HCT116 (cell line): ENCODE results near the gene UBE3D. TPM values are rescaled to one million over a fixed set of nuclear protein-coding genes. Genes with fewer than 3 reads are reported as not detected.

Experiments used
- ATAC-seq: fragments of 200-7000 bp; cut with Tn5 transposase; 2 replicates; pipeline ENCODE4 v1.9.1; 2020; ENCODE audit warnings: mild to moderate bottlenecking, moderate library complexity
- BruUV-seq: library from RNA; stranded (reverse); fragments of 400-500 nt; replicated peaks from 2 replicates; lab custom pipeline; 2021; lab: Mats Ljungman, UMichigan
- CTCF ChIA-PET: fragments of 300-600 bp; sonication (Branson Sonifier 250); formaldehyde crosslinking; loops from one replicate; lab custom pipeline; 2021; ENCODE audit warnings: antibody characterized with exemption; lab: Charles Lee
- POLR2A ChIA-PET: fragments of 300-600, 350-600 bp; sonication (Branson Sonifier 250); formaldehyde crosslinking; loops from one replicate; lab custom pipeline; 2021; ENCODE audit warnings: antibody characterized with exemption; lab: Charles Lee
- RAD21 ChIA-PET, 2 experiments: fragments of 300-600 bp; sonication (Branson Sonifier 250); formaldehyde crosslinking; loops; one replicate each; lab custom pipeline; 2023; ENCODE audit warnings: low total read pairs in 2 of 2; ENCODE audit not compliant: uncharacterized antibody in 2 of 2, unreplicated experiment in 2 of 2, low non-redundant PET in 1 of 2; lab: Charles Lee
- DNase-seq: peaks from one replicate; pipeline ENCODE4 v3.0.0-alpha.2; 2010; ENCODE audit warnings: low read depth, low spot score
- H2AFZ ChIP-seq: fragments of 200-600 bp; shearing (Covaris generic), sonication (generic); 2 replicates; pipeline ENCODE4 v1.6.1; 2017; ENCODE audit warnings: low read depth, mixed run types, mixed read lengths, antibody characterized with exemption, low read length; ENCODE audit not compliant: poor library complexity, severe bottlenecking
- H3K27ac ChIP-seq: 2 replicates; pipeline ENCODE4 v1.5.1; 2012; ENCODE audit warnings: low read depth, low read length
- H3K27me3 ChIP-seq: fragments of 200-600 bp; sonication (generic); 2 replicates; pipeline ENCODE4 v1.6.1; 2016; ENCODE audit warnings: mixed run types, low read length, mixed read lengths; ENCODE audit not compliant: insufficient read depth
- H3K36me3 ChIP-seq, 2 experiments: fragments of 200-500 bp in 1 of 2; fragments of 200-600 bp in 1 of 2; sonication (Bioruptor generic) in 1 of 2; sonication (generic) in 1 of 2; 2 replicates each; pipeline versions ENCODE4 v1.5.1 to v1.6.1; 2014 to 2016; ENCODE audit warnings: low read length in 2 of 2, inconsistent platforms in 1 of 2, mixed read lengths in 1 of 2, mixed run types in 1 of 2; ENCODE audit not compliant: insufficient read depth in 2 of 2, control insufficient read depth in 1 of 2
- H3K4me1 ChIP-seq, 2 experiments: fragments of 200-600 bp in 1 of 2; sonication (generic) in 1 of 2; 2 replicates each; pipeline versions ENCODE4 v1.5.1 to v1.6.1; 2012 to 2017; ENCODE audit warnings: low read length in 2 of 2, inconsistent platforms in 1 of 2, mild to moderate bottlenecking in 1 of 2, mixed read lengths in 1 of 2, mixed run types in 1 of 2, moderate library complexity in 1 of 2; ENCODE audit not compliant: insufficient read depth in 2 of 2, control insufficient read depth in 1 of 2
- H3K4me2 ChIP-seq: fragments of 200-600 bp; sonication (generic); 2 replicates; pipeline ENCODE4 v1.6.1; 2017; ENCODE audit warnings: mixed run types, low read length, mixed read lengths
- H3K4me3 ChIP-seq, 2 experiments: fragments of 200-600 bp in 1 of 2; sonication (generic) in 1 of 2; replicated peaks in 1 of 2; 2 replicates each; pipeline ENCODE4 v1.5.1; 2011 to 2016; ENCODE audit warnings: low read length in 2 of 2, control low read depth in 1 of 2, low read depth in 1 of 2, mild to moderate bottlenecking in 1 of 2, mixed read lengths in 1 of 2, mixed run types in 1 of 2
- H3K79me2 ChIP-seq: fragments of 200-600 bp; sonication (generic); 2 replicates; pipeline ENCODE4 v1.6.1; 2017; ENCODE audit warnings: mild to moderate bottlenecking, mixed run types, low read length, moderate library complexity, mixed read lengths; ENCODE audit not compliant: insufficient read depth
- H3K9ac ChIP-seq: fragments of 200-600 bp; sonication (generic); 2 replicates; pipeline ENCODE4 v1.6.1; 2016; ENCODE audit warnings: low read length, mixed read lengths
- H3K9me2 ChIP-seq: fragments of 200-600 bp; sonication (generic), shearing (Covaris generic); 2 replicates; pipeline ENCODE4 v1.6.1; 2017; ENCODE audit warnings: mixed run types, mild to moderate bottlenecking, moderate library complexity; ENCODE audit not compliant: insufficient read depth
- H3K9me3 ChIP-seq, 2 experiments: fragments of 200-500 bp in 1 of 2; fragments of 200-600 bp in 1 of 2; sonication (Bioruptor generic) in 1 of 2; sonication (generic) in 1 of 2; 2 replicates each; pipeline ENCODE4 v1.6.1; 2014 to 2017; ENCODE audit warnings: low read length in 2 of 2, mixed read lengths in 2 of 2, inconsistent platforms in 1 of 2, low read depth in 1 of 2, mild to moderate bottlenecking in 1 of 2, mixed run types in 1 of 2, moderate library complexity in 1 of 2; ENCODE audit not compliant: control insufficient read depth in 1 of 2, insufficient read depth in 1 of 2
- H4K20me1 ChIP-seq: fragments of 200-600 bp; sonication (generic), shearing (Covaris generic); 2 replicates; pipeline ENCODE4 v1.6.1; 2017; ENCODE audit warnings: mixed run types, mild to moderate bottlenecking, moderate library complexity; ENCODE audit not compliant: insufficient read depth
- ATF3 ChIP-seq: IDR thresholded peaks from 2 replicates; pipeline ENCODE4 v1.6.1; 2012
- CBX3 ChIP-seq: IDR thresholded peaks from 2 replicates; pipeline ENCODE4 v1.6.1; 2012; ENCODE audit warnings: low read depth
- CEBPB ChIP-seq: IDR thresholded peaks from 2 replicates; pipeline ENCODE4 v1.6.1; 2012; ENCODE audit warnings: low read depth
- CTCF ChIP-seq, 3 experiments: fragments of 200-600 bp in 1 of 3; sonication (generic) in 1 of 3; IDR thresholded peaks in 2 of 3; conservative IDR thresholded peaks in 1 of 3; 2 replicates each; pipeline ENCODE4 v1.5.1; 2012 to 2017; ENCODE audit warnings: low read depth in 2 of 3, low read length in 2 of 3, antibody characterized with exemption in 1 of 3, borderline replicate concordance in 1 of 3, control low read depth in 1 of 3, mild to moderate bottlenecking in 1 of 3, mixed read lengths in 1 of 3, mixed run types in 1 of 3, moderate library complexity in 1 of 3; ENCODE audit not compliant: insufficient read depth in 1 of 3
- EGR1 ChIP-seq: IDR thresholded peaks from 2 replicates; pipeline ENCODE4 v1.6.1; 2012; ENCODE audit warnings: low read depth
- ELF1 ChIP-seq: IDR thresholded peaks from 2 replicates; pipeline ENCODE4 v1.6.1; 2012; ENCODE audit warnings: low read depth, borderline replicate concordance
- EZH2 ChIP-seq: fragments of 200-600 bp; sonication (generic); IDR thresholded peaks from 2 replicates; pipeline ENCODE4 v1.6.1; 2017; ENCODE audit warnings: antibody characterized with exemption, mixed run types
- EZH2phosphoT487 ChIP-seq: fragments of 200-600 bp; IDR thresholded peaks from 2 replicates; pipeline ENCODE4 v1.6.1; 2018; ENCODE audit warnings: antibody characterized with exemption, borderline replicate concordance
- FOSL1 ChIP-seq: IDR thresholded peaks from 2 replicates; pipeline ENCODE4 v1.6.1; 2012; ENCODE audit warnings: low read depth
- MAX ChIP-seq: IDR thresholded peaks from 2 replicates; pipeline ENCODE4 v1.6.1; 2012
- POLR2A ChIP-seq: IDR thresholded peaks from 2 replicates; pipeline ENCODE4 v1.7.0; 2011; ENCODE audit warnings: borderline replicate concordance; ENCODE audit not compliant: insufficient read depth, insufficient read length; ENCODE audit errors: extremely low read depth
- POLR2AphosphoS5 ChIP-seq: IDR thresholded peaks from 2 replicates; pipeline ENCODE4 v1.6.1; 2011; ENCODE audit warnings: mild to moderate bottlenecking, low read depth, low read length, moderate library complexity
- RAD21 ChIP-seq: IDR thresholded peaks from 2 replicates; pipeline ENCODE4 v1.6.1; 2012; ENCODE audit warnings: low read depth, mild to moderate bottlenecking
- REST ChIP-seq: IDR thresholded peaks from 2 replicates; pipeline ENCODE4 v1.6.1; 2012; ENCODE audit warnings: low read depth
- SP1 ChIP-seq: IDR thresholded peaks from 2 replicates; pipeline ENCODE4 v1.6.1; 2012; ENCODE audit warnings: low read depth
- TCF7L2 ChIP-seq: IDR thresholded peaks from 2 replicates; pipeline ENCODE4 v1.7.0; 2011; ENCODE audit warnings: borderline replicate concordance, inconsistent platforms; ENCODE audit not compliant: insufficient read depth, insufficient read length; ENCODE audit errors: extremely low read depth
- YY1 ChIP-seq: IDR thresholded peaks from 2 replicates; pipeline ENCODE4 v1.6.1; 2011; ENCODE audit warnings: low read length, low read depth, moderate library complexity, mild to moderate bottlenecking; ENCODE audit not compliant: insufficient replicate concordance; ENCODE audit errors: extremely low read depth
- ZBTB33 ChIP-seq: IDR thresholded peaks from 2 replicates; pipeline ENCODE4 v1.6.1; 2011; ENCODE audit warnings: mild to moderate bottlenecking, low read length, moderate library complexity; ENCODE audit not compliant: insufficient replicate concordance; ENCODE audit errors: extremely low read depth
- ZFX ChIP-seq: fragments of 450-650 bp; IDR thresholded peaks from 2 replicates; pipeline ENCODE4 v1.6.1; 2017
- ZNF274 ChIP-seq: fragments of 200-500 bp; sonication (Bioruptor generic); IDR thresholded peaks from 2 replicates; pipeline ENCODE4 v1.6.1; 2014; ENCODE audit warnings: mild to moderate bottlenecking, low read depth, low read length, inconsistent platforms
- intact Hi-C: fragments of 100-400 bp; cut with micrococcal nuclease; formaldehyde crosslinking; loops from 2 replicates; pipeline ENCODE4 v1.10.0; 2022
- total RNA-seq: library from RNA; stranded (reverse); gene quantifications from one replicate; pipeline ENCODE4 v1.2.1, GENCODE V29; 2021; ENCODE audit not compliant: unreplicated experiment

UBE3D gene
- total RNA-seq, 1 experiment from 2014 or later, result 9.0 TPM

- H3K4me2 ChIP-seq, result no peak overlapping the region
- BruUV-seq, result no TSS peak
- intact Hi-C loops, result no loop called here
- no peaks in the 10 kb centered on the region for H3K36me3 ChIP-seq
- no peak overlapping the region for H3K27ac ChIP-seq
- CTCF ChIA-PET, result no interaction called here
- RAD21 ChIA-PET, result no interaction called here
- H3K9me3 ChIP-seq, result no peaks in the 10 kb centered on the region
- no peak overlapping the region for H2AFZ ChIP-seq
- no peak overlapping the region for H3K9ac ChIP-seq
- POLR2A ChIA-PET, result no interaction called here
- peaks cover 2 to 3% of the 10 kb centered on the region in 2 experiments; a peak in 2 of 4 replicates for H3K4me1 ChIP-seq
- no peaks in the 10 kb centered on the region for H3K27me3 ChIP-seq
- no peak for ATAC-seq
- H3K4me3 ChIP-seq, result no peak overlapping the region
- no peak for DNase-seq
- no peaks in the 10 kb centered on the region for H3K79me2 ChIP-seq
- TF ChIP-seq EZH2 (no peak), EGR1 (no peak), EZH2phosphoT487 (no peak), RAD21 (no peak), POLR2AphosphoS5 (no peak), CEBPB (no peak), ZBTB33 (no peak), ATF3 (no peak), FOSL1 (no peak), CTCF (IDR thresholded peaks at IDR 0.05 in 2 of 3, conservative IDR thresholded peaks at IDR 0.05 in 1 of 3; ENCODE audit: borderline replicate concordance in 1 of 3, insufficient read depth in 1 of 3, low read depth in 2 of 3, low read length in 2 of 3) (no peak), ELF1 (no peak), MAX (no peak), TCF7L2 (no peak), REST (no peak), POLR2A (no peak), ZFX (no peak), YY1 (no peak), CBX3 (no peak), ZNF274 (no peak), SP1 (no peak)
- no peaks in the 10 kb centered on the region for H3K9me2 ChIP-seq
- H4K20me1 ChIP-seq, result no peaks in the 10 kb centered on the region
Observed at GRCh38 chr6:83073615-83074014, 8.0 kb upstream of the UBE3D start.
